Measurements from ENCODE around the gene ABCC3.
A peak's percentile ranks its signal among the peaks of the same experiment; 100 is the strongest.

The ABCC3 gene

GRCh38 chr17:50627782-50628601, 6.7 kb upstream of the ABCC3 start:
- peak; percentile 49 for DNase-seq (ENCODE audit: low read depth)

- DNase-seq (ENCODE audit: low read depth), result no peak
These were observed 4.8 kb upstream of the ABCC3 start for GRCh38 chr17:50629902-50630301.

DNA sequence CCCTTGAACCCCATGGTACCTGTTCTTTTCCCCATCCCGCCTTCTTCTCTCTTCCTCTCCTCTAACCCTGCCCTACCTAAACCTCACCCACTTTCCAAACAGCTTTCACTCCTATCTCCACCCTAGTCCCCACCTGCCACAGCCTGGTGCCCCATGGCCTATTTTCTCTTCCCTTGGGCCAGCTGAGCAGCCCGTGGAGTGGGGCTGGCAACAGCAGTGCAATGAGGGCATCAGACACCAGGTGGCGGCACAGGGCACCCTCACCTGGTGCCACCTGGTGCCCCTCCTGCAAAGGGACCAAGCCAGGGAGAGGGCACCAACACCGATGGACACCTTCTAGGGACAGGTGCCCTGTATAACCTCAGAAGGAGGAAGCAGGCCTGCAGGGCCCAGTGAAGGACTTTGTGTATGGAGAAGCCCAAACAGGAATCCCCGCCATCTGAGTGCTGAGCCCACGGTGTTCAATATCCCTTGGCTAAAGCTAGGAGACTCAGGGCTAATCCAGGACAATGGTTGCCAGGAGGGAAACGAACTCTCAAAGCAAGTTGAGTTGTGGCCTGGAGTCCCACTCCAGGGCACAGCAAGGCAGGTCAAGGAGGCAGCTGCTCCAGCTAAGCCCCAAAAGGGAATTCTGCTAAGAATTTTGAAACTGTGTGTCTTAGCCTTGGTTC, 4.0 kb upstream of the ABCC3 start:
- no peak for DNase-seq (ENCODE audit: low read depth)

DNA sequence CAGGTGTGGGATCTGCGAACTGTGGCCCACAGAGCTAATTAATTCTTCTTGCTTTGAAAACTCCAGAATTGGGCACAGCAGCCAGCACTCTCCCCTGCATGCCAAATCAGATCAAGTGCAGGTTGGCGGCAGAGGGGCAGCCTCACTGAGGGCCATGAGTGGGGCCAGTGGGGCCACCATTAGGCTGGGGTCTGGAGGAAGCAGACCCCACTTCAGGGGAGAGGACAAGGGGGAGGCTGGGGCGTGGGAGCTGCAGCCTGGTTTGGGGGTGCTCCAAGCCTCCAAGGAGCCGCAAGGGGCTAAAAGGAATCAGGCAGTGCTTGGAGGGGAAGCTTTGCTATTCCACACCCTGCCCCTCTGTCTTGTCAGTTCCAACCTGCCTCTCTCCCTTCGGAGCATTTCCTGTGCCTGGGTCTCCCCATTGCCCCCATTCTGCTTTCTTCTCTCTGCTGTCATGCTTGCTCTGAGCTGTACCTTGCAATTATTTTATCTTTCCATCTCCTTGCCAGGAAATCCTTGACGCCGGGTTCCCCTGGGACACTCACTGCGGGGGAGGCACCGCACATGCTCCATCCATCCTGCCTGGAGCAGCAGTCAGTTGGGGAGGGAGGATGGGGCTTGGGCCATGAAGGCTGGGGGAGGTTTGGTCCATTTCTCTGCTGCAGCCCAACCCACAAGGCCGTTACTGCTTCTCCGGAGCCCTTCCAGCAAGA, 3.3 kb upstream of the ABCC3 start:
- no peak for DNase-seq (ENCODE audit: low read depth)

DNA sequence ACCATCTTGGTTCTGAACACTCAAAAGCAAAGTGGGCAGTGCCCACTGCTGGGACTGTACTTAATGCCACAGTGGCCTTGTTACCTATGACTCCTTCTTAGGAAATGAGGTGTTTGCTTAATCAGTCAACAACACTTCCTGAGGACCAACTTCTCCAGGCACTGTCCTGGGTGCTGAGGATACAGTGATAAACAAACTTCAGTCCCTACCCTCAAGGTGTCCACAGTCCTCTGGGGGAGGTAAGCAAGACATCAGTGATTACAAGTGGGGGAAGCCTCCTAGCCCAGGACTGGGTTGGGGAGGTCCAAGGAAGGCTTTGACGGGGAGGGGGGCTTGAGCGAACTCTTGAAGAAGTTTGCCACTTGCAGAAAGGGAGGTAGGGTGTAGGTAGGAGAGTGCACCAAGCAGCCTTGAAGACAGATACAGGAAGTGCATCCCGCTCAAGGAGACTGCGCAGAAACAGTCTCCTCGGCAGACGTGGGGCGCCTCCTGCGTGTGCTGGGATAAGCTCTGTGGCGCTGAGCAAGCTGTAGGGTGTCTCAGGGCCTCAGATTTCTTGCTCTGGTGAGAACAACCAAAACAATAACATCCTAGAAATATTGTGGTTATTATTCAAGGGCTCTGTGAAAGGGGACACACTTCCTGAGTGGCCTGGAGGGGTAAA, 2.6 kb upstream of the ABCC3 start:
- DNase-seq (ENCODE audit: low read depth), result no peak

GRCh38 chr17:50632637-50633036, 2.0 kb upstream of the ABCC3 start:
- DNase-seq (ENCODE audit: low read depth), result no peak

GRCh38 chr17:50633683-50634082, 998 bp upstream of the ABCC3 start:
- no peak for DNase-seq (ENCODE audit: low read depth)

DNA sequence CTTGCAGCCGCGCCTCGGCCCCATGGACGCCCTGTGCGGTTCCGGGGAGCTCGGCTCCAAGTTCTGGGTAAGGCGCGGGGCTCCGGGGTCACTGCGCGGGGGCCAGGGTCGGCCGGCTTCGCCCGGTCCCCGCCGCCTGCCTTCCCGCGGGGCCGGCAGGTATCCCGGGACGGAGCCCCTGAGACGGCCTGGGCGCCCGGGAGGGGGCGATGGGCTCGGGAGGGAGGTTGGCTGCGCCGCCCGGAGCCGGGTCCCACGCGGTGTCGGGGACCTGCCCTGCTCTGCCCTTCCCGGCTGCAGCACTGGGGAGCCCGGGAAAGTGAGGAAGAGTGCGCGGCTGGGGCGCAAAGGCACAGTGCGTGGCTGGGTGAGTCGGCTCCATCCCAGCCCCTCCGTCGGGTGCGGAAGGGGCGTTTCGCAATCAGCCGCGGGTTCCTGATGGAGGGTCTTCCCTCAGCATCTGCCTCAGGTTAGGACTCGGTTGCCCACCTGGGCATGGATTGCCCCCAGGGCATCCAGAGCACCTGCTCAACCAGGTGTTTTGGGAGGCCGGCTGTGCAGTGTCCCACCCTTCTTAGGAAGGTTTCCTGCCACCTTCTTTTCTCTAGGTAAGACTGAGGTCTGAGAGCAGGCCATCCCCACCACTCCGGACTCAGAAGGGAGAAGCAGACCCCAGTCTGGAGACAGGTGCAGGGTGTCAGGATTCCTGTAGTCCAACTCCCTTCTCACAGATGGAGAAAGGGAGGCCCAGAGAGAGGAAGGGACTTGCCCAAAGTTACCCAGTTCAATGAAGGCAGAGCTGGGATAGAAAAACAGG, 442 bp downstream of the ABCC3 start:
- no peak for DNase-seq (ENCODE audit: low read depth)

DNA sequence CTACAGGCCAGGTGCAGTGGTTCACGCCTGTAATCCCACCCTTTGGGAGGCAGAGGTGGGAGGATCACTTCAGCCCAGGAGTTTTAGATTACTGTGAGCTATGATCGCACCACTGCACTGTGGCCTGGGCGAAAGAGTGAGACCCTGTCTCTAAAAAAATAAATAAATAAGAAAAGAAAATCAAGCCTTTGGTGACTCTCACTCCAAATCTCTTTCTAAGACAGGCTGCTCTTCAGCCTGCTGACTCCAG, 976 bp downstream of the ABCC3 start:
- no peak for DNase-seq (ENCODE audit: low read depth)

- no peak for DNase-seq (ENCODE audit: low read depth)
These were observed 1.5 kb downstream of the ABCC3 start for GRCh38 chr17:50635982-50636803.

DNA sequence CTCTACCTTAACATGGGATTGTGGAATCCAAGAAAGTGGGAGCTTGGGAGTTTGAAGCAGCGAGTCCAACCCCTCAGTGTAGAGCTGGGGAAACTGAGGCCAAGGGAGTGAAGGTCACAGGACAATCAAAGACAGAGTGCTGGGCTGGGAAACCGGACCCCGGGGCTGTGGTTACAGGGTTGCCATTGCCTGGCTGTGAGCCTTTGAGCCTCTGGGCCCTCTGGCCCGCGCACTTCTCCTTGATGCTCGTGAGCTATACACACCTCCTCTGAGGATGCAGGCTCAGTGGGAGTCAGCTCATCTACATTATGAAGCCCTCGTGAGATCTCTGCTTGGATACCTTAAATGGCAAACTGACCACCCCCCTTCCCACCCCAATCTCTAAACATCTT, 2.1 kb downstream of the ABCC3 start:
- no peak for DNase-seq (ENCODE audit: low read depth)

DNA sequence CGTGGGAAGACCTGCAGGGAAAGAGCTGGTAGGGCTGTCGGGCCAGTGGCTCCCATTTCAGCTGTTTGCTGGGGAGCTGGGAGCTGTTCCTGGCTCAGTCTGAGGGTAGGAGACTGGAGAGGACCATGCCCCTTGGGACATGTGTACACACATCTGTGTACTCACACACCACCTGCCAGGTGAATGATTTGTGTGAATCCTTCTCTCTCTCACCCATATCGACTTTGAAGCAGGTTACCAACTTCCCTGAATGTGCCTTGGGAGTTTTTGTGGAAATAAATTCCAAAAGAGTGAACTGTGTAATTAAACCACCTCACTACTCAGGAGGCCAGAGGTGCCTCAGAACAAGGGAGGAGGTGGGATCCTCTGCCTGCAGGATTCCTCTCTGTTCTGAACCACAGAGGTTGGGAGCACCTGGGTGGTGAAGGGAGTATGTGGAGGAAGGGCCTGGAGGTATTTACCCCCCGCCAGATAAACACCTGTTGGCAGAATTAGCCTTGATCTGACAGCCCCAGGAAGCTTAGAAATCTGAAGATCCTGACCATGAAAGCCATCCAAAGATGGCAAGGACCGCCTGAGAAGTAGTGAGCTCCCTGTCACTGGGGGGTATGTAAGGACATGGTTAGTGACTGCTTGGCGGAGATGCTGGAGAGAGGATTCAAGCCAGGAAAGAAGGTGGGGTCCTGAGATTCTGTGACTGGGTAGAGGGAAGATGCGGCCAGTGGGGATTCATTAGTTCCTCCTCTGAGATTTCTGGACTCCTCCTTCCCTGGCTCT, 3.3 kb downstream of the ABCC3 start:
- no peak for DNase-seq (ENCODE audit: low read depth)

- DNase-seq (ENCODE audit: low read depth), result no peak
These were observed 3.9 kb downstream of the ABCC3 start for GRCh38 chr17:50638606-50638965.

GRCh38 chr17:50638966-50639713, 4.5 kb downstream of the ABCC3 start:
- DNase-seq (ENCODE audit: low read depth), result no peak

DNA sequence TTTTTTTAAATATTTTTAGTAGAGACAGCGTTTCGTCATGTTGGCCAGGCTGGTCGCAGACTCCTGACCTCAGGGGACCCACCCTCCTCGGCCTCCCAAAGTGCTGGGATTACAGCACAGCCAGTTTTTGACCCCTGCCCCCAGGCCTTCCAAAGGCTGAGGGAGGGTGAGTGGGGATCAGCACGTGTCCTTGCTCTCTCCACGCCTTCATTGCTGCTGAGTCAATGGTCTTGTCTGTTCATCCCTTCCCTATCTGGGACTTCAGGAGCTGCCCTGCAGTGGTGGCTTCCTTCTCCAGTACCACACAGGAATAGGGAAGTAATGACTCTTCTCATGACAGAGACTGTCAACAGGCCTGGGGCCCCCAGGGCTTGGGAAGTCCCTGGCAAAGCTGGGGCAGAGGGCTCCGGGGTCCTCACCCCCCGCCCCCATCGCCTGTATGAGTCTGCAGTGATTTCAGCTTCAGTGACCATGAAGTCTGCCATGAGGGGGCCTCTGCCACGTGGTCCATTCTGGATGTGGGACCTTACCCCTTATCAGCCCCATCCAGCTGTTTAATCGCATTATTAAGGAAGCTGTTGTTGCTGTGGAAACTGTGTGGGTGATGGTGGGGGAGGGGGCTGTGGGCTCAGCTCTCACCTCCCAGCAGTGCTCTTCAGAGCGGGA, 6.1 kb downstream of the ABCC3 start:
- DNase-seq (ENCODE audit: low read depth), result peak; percentile 87

DNA sequence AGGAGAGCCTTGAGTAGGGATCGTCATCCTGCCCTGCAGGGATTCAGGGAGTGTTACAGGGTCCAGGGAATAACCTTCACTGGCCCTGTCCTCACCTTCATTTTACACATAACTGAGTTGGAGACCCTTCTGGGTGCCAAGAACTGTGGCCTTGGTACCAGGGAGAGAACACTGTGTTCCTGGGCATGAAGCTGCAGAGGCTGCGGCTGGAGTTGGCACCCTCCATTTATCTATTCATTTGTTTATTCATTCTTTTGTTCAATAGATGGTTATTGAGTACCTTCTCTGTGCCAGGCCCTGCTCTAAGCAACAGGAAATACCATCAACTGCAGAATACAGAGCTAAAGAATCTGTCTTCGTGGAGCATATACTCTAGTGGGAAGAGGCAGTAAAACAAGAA, 6.7 kb downstream of the ABCC3 start:
- DNase-seq (ENCODE audit: low read depth), result no peak

GRCh38 chr17:50642071-50642721, 7.5 kb downstream of the ABCC3 start:
- no peak for DNase-seq (ENCODE audit: low read depth)

Data from CMK (cell line).